GM18505 (cell line): ENCODE results near the gene MAX.
"Not testable (repeated sequence)": the region's sequence is repeated elsewhere in the genome, so short reads cannot be mapped to it uniquely, and the experiment has no call there.

Source experiments
- ATAC-seq: cut with Tn5 transposase; IDR thresholded peaks from one replicate; pipeline ENCODE4 v1.9.1; 2021; ENCODE audit not compliant: unreplicated experiment
- POLR2A ChIP-seq: IDR thresholded peaks from 4 replicates; pipeline ENCODE4 v1.6.1; 2011; ENCODE audit warnings: borderline replicate concordance; ENCODE audit not compliant: insufficient read depth, insufficient read length; ENCODE audit errors: extremely low read depth

MAX gene

GRCh38 chr14:65096323-65097089, 5.8 kb downstream of the MAX start:
- no peak for ATAC-seq
- TF ChIP-seq POLR2A: no peak

- TF ChIP-seq POLR2A: no peak
- no peak for ATAC-seq
These were observed 6.6 kb downstream of the MAX start for GRCh38 chr14:65095633-65096205.

- no peak for ATAC-seq
- no peak for TF ChIP-seq POLR2A
These were observed 10.0 kb downstream of the MAX start for GRCh38 chr14:65092349-65092748.

- ATAC-seq: not testable (repeated sequence)
These were observed 14.5 kb downstream of the MAX start for GRCh38 chr14:65087835-65088234.

- not testable (repeated sequence) for ATAC-seq
These were observed 15.6 kb downstream of the MAX start for GRCh38 chr14:65086686-65087085.

- no peak for TF ChIP-seq POLR2A
- ATAC-seq: no peak
These were observed 17.5 kb downstream of the MAX start for GRCh38 chr14:65084554-65085505.

GRCh38 chr14:65082930-65083329, 19.4 kb downstream of the MAX start:
- TF ChIP-seq POLR2A: no peak
- ATAC-seq: no peak

- no peak for ATAC-seq
- no peak for TF ChIP-seq POLR2A
These were observed 21.2 kb downstream of the MAX start for GRCh38 chr14:65080960-65081747.

GRCh38 chr14:65079768-65080167, 22.5 kb downstream of the MAX start:
- ATAC-seq: no peak
- no peak for TF ChIP-seq POLR2A

GRCh38 chr14:65079201-65079600, 23.1 kb downstream of the MAX start:
- ATAC-seq: no peak
- no peak for TF ChIP-seq POLR2A

- no peak for TF ChIP-seq POLR2A
- no peak for ATAC-seq
These were observed 25.0 kb downstream of the MAX start for GRCh38 chr14:65077318-65077717.

GRCh38 chr14:65075628-65076325, 26.5 kb downstream of the MAX start:
- TF ChIP-seq POLR2A: no peak
- ATAC-seq: no peak
